Measurements from ENCODE around the gene ZSWIM6. TPM values are rescaled to one million over a fixed set of nuclear protein-coding genes. Genes with fewer than 3 reads are reported as not detected.

The ZSWIM6 gene
- total RNA-seq, 4 donors from 2014 or later = 7.8 to 25.5 (median 21.0) TPM

DNA sequence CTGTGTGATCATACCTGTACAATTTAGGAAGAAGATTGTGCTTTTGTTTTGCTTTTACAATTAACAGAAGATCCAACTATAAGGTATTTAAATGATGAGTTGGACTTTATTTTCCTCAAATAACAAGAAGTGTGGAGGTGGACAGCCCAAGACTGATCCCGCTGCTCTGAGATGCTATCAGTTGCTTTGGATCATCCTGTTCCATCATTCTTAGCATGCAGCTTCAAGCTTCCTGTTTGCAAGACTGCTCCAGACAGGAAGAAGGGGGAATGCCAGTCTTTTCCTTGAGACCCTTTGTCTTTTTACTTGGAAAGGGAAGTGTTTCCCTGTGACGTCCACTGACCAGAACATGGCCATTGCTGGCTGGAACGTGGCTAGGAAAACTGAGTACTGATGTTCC is 250.8 kb downstream of the ZSWIM6 start:
- H3K9me3 ChIP-seq = no peaks in the 10 kb centered on the region
- H3K4me3 ChIP-seq = no peak overlapping the region
- H3K4me1 ChIP-seq = no peaks in the 10 kb centered on the region
- WGBS, 2 donors (ENCODE audit: low coverage in 1 of 2) = 71 to 80% methylated on average over 1 to 3 of the region's 3 CpGs
- TF ChIP-seq EP300 (IDR thresholded peaks at IDR 0.05; ENCODE audit: low read depth) (no peak), POLR2AphosphoS5 (IDR thresholded peaks at IDR 0.05) (no peak), POLR2A (IDR thresholded peaks at IDR 0.05) (no peak)
- TF ChIP-seq, protein P1, sequence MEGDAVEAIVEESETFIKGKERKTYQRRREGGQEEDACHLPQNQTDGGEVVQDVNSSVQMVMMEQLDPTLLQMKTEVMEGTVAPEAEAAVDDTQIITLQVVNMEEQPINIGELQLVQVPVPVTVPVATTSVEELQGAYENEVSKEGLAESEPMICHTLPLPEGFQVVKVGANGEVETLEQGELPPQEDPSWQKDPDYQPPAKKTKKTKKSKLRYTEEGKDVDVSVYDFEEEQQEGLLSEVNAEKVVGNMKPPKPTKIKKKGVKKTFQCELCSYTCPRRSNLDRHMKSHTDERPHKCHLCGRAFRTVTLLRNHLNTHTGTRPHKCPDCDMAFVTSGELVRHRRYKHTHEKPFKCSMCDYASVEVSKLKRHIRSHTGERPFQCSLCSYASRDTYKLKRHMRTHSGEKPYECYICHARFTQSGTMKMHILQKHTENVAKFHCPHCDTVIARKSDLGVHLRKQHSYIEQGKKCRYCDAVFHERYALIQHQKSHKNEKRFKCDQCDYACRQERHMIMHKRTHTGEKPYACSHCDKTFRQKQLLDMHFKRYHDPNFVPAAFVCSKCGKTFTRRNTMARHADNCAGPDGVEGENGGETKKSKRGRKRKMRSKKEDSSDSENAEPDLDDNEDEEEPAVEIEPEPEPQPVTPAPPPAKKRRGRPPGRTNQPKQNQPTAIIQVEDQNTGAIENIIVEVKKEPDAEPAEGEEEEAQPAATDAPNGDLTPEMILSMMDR (IDR thresholded peaks at IDR 0.05) = no peak
- H3K36me3 ChIP-seq = no peaks in the 10 kb centered on the region
- intact Hi-C loops (cut with DNase I; ENCODE audit: low total_unique reads) (no loop called here), in situ Hi-C loops (cut with MboI; ENCODE audit: low pct_ligation_motif_present in 1 of 4, low pct_unique_long_range_greater_than_20kb in 1 of 4, low sequenced_read_pairs in 3 of 4) (no loop called here)
- no peaks in the 10 kb centered on the region for H3K27me3 ChIP-seq
- no peak overlapping the region for H3K27ac ChIP-seq
- no peak for DNase-seq

DNA sequence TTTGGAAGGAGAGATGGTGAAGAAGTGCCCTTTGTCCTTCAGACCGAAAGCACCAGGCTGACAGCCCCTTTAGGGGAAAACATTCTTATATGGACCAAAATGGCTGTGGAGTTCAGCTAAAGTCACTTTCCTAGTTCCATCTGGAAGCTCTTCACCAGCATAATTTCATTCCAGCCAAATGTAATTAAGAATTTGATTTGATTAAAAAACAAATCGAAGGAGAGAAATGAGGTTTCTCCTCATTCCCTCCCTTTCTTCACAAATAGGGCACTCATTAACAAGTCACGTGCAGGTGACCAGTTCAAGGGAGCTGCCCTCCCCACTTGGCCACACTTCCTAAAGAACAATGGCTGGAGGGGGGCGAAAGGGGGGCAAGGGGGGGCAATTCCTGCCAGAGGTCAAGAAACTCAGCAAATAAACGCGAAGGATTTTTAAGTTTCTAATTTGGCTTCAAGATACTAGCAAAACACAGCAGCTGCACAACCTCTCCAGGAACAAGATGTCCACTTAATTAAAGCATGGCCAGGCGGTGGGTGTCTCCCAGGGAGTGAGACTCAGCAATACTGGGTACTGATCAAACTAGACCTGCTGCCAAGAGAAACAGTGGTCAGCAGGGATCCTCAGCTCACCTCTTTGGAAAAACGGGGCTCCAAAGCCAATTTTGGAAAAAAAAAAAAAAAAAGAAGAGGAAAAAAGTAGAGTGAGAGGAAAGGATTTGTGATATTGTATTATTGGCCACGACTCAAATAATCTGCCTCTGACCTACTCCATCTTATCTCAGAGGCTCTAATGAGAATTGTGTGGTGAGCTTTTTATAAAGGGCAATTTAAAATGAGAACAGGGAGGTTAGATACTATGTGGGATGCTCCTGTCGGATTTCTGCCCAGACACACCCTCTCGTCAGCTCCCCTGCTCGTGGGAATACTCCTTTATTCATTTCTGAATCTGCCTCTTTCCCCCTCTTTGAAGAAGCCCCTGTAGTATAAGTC is 254.3 kb downstream of the ZSWIM6 start:
- Histone ChIP-seq H3K27ac (no peak overlapping the region), H3K36me3 (no peaks in the 10 kb centered on the region), H3K9me3 (no peaks in the 10 kb centered on the region), H3K4me3 (no peak overlapping the region), H3K4me1 (no peaks in the 10 kb centered on the region), H3K27me3 (no peaks in the 10 kb centered on the region)
- TF ChIP-seq EP300 (IDR thresholded peaks at IDR 0.05; ENCODE audit: low read depth) (no peak), POLR2A (IDR thresholded peaks at IDR 0.05) (no peak), POLR2AphosphoS5 (IDR thresholded peaks at IDR 0.05) (no peak)
- TF ChIP-seq, protein P1 (IDR thresholded peaks at IDR 0.05) = no peak
- intact Hi-C loops (cut with DNase I; ENCODE audit: low total_unique reads) = no loop called here
- no peak for DNase-seq
- in situ Hi-C loops (cut with MboI; ENCODE audit: low pct_ligation_motif_present in 1 of 4, low pct_unique_long_range_greater_than_20kb in 1 of 4, low sequenced_read_pairs in 3 of 4) = no loop called here
- WGBS, 2 donors (ENCODE audit: low coverage in 1 of 2) = 72 to 75% methylated on average over 10 to 12 of the region's 12 CpGs

DNA sequence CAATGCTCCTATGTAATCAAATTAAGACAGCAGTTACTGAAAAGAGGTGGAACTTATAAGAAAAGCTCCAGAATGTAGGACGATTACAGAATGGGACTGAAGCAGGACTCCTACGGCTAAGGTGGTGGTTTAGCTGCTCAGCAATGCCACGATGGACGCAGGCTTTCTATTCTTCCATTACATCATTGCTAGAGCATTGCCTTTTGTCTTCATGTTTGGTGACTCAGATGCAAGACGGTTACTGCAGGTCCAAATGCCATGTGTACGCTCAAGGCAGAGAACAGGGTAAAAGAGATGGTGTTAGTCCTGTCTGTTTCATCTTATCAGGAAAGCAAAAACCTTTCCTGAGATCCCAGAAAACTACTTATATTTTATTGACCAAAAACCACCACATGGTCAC is 255.1 kb downstream of the ZSWIM6 start:
- no peaks in the 10 kb centered on the region for H3K9me3 ChIP-seq
- H3K4me1 ChIP-seq = no peaks in the 10 kb centered on the region
- intact Hi-C loops (cut with DNase I; ENCODE audit: low total_unique reads) = no loop called here
- H3K27me3 ChIP-seq = no peaks in the 10 kb centered on the region
- no peak overlapping the region for H3K27ac ChIP-seq
- TF ChIP-seq, protein P1 (IDR thresholded peaks at IDR 0.05) = no peak
- TF ChIP-seq POLR2AphosphoS5 (IDR thresholded peaks at IDR 0.05) (no peak), POLR2A (IDR thresholded peaks at IDR 0.05) (no peak), EP300 (IDR thresholded peaks at IDR 0.05; ENCODE audit: low read depth) (no peak)
- no peaks in the 10 kb centered on the region for H3K36me3 ChIP-seq
- WGBS, 2 donors (ENCODE audit: low coverage in 1 of 2) = 90 to 98% methylated on average over 6 of the region's 6 CpGs
- in situ Hi-C loops (cut with MboI; ENCODE audit: low pct_ligation_motif_present in 1 of 4, low pct_unique_long_range_greater_than_20kb in 1 of 4, low sequenced_read_pairs in 3 of 4) = no loop called here
- DNase-seq = no peak
- H3K4me3 ChIP-seq = no peak overlapping the region

GRCh38 chr5:61588216-61588615 is 256.2 kb downstream of the ZSWIM6 start:
- intact Hi-C loops (cut with DNase I; ENCODE audit: low total_unique reads) = no loop called here
- Histone ChIP-seq H3K4me3 (no peak overlapping the region), H3K27ac (no peak overlapping the region), H3K36me3 (no peaks in the 10 kb centered on the region), H3K9me3 (no peaks in the 10 kb centered on the region), H3K4me1 (no peaks in the 10 kb centered on the region), H3K27me3 (no peaks in the 10 kb centered on the region)
- TF ChIP-seq EP300 (IDR thresholded peaks at IDR 0.05; ENCODE audit: low read depth) (no peak), POLR2A (IDR thresholded peaks at IDR 0.05) (no peak), POLR2AphosphoS5 (IDR thresholded peaks at IDR 0.05) (no peak)
- TF ChIP-seq, protein P1 (IDR thresholded peaks at IDR 0.05) = no peak
- 66 to 83% methylated on average over 2 of the region's 2 CpGs for WGBS, 2 donors (ENCODE audit: low coverage in 1 of 2)
- in situ Hi-C loops (cut with MboI; ENCODE audit: low pct_ligation_motif_present in 1 of 4, low pct_unique_long_range_greater_than_20kb in 1 of 4, low sequenced_read_pairs in 3 of 4) = no loop called here
- no peak for DNase-seq

Measured in transverse colon (tissue), 4 donors.